IPS DF 6.9 (cell line): ENCODE measurements around the gene ST8SIA6.

ENCODE experiments used
- DNase-seq: peaks from one replicate; pipeline ENCODE4 v3.0.0-alpha.2; 2013; ENCODE audit warnings: low read depth, low spot score
- H3K27ac ChIP-seq: one replicate; pipeline ENCODE4 v1.5.1; 2013; ENCODE audit warnings: low read length, control low read depth
- H3K27me3 ChIP-seq: 2 replicates; pipeline ENCODE4 v1.6.1; 2013; ENCODE audit warnings: mild to moderate bottlenecking, low read length; ENCODE audit not compliant: control insufficient read depth, insufficient read depth
- H3K36me3 ChIP-seq: 2 replicates; pipeline ENCODE4 v1.6.1; 2013; ENCODE audit warnings: low read length; ENCODE audit not compliant: control insufficient read depth, insufficient read depth
- H3K4me1 ChIP-seq: 2 replicates; pipeline ENCODE4 v1.6.1; 2013; ENCODE audit warnings: low read length; ENCODE audit not compliant: control insufficient read depth, insufficient read depth
- H3K4me3 ChIP-seq: 2 replicates; pipeline ENCODE4 v1.5.1; 2013; ENCODE audit warnings: mild to moderate bottlenecking, low read length
- H3K9me3 ChIP-seq: 2 replicates; pipeline ENCODE4 v1.6.1; 2013; ENCODE audit warnings: low read length, inconsistent platforms; ENCODE audit not compliant: control insufficient read depth, insufficient read depth
- WGBS: extraction: QIAGEN DNeasy Blood & Tissue Kit; methylation state at CpG from one replicate; pipeline ENCODE4 v1.1.7; 2013; ENCODE audit warnings: mixed read lengths, missing lambda C conversion rate; ENCODE audit not compliant: insufficient read length, insufficient coverage; 5-methylcytosine and 5-hydroxymethylcytosine counted together

The ST8SIA6 gene

DNA sequence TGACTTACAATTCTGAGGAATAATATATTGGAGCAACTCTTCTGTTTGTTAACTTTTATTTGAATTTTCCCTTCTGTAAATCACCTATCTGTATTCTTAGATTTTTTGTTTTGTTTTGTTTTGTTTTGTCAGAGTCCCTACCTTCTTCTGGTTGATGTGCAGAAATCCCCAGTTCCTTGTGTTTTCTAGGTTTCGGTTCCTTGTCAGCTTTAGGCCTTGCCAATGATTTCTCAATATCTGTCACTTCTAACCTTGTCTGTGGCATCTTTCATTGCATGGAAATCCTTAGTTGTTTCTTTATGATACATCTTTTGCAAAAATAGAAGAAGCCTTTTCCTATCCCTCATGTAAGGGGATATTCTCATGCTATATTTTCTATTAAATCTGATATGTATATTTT lies 21.7 kb upstream of the ST8SIA6 start:
- H3K27me3 ChIP-seq = no peaks in the 10 kb centered on the region
- H3K4me3 ChIP-seq = no peak overlapping the region
- no peak for DNase-seq
- WGBS = no CpG with 5 or more reads among the region's 1 CpG
- 0 out of 2 replicates have a peak, but pooled peaks cover 1% of the 10 kb centered on the region for H3K4me1 ChIP-seq
- H3K27ac ChIP-seq = no peak overlapping the region
- H3K36me3 ChIP-seq = no peaks in the 10 kb centered on the region
- no peaks in the 10 kb centered on the region for H3K9me3 ChIP-seq

DNA sequence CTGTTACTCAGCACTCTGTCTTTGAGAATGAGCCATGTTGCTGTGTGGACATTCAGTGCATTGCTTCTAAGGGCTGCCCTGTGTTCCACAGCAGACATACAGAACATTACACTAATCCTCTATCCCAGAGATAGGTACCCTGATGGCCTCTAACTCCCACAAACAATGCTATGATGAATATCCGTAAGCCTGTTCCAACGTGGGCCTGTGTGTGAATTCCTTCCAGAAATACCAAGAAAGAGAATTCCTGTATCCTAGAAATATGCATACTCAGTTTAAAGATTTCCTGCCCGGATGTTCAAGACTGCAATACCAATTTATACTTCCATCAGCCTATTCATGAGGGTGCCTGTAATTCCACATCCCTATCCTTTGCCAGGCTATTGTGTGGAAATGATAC lies 21.3 kb upstream of the ST8SIA6 start:
- DNase-seq = no peak
- WGBS = no CpG with 5 or more reads among the region's 3 CpGs
- Histone ChIP-seq H3K27me3 (no peaks in the 10 kb centered on the region), H3K27ac (no peak overlapping the region), H3K4me1 (0 out of 2 replicates have a peak, but pooled peaks cover 1% of the 10 kb centered on the region), H3K4me3 (no peak overlapping the region), H3K36me3 (no peaks in the 10 kb centered on the region), H3K9me3 (no peaks in the 10 kb centered on the region)

DNA sequence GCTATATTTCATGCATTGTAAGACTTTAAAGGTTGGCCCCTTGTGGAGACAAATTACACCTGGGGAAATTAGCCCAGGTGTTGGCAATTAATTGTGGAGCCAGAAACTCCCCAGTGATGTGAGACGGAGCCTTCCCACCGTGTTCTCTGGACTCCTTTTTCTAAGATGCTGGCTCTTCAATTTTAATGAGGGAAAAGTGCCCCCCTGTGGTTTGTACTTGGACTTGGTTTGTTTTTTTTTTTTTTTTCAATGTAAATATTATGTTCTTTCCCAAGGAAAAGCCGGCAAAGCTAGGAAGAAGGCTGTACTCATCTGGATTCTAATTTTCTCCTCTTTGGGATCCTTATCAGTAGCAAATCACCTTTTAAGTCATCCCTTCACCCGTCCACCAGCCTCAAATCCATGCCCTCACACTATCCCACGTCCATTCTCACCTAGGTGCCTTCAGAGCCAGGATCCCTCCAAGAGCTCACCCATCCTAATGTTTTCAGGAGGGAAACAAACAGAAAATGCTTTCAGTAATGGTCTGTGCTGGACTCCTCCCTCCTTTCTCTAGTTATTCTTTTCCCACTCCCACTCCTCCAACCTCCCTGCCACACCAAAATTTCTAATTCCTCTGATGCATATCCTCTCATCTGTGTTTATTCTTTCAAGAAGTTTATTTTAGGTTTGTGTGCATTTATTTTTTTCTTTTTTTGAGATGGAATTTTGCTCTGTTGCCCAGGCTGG lies 20.4 kb upstream of the ST8SIA6 start:
- no peaks in the 10 kb centered on the region for H3K27me3 ChIP-seq
- WGBS = no CpG with 5 or more reads among the region's 5 CpGs
- no peaks in the 10 kb centered on the region for H3K36me3 ChIP-seq
- H3K4me1 ChIP-seq = 0 out of 2 replicates have a peak, but pooled peaks cover 1% of the 10 kb centered on the region
- no peak overlapping the region for H3K27ac ChIP-seq
- DNase-seq = no peak
- no peaks in the 10 kb centered on the region for H3K9me3 ChIP-seq
- no peak overlapping the region for H3K4me3 ChIP-seq

DNA sequence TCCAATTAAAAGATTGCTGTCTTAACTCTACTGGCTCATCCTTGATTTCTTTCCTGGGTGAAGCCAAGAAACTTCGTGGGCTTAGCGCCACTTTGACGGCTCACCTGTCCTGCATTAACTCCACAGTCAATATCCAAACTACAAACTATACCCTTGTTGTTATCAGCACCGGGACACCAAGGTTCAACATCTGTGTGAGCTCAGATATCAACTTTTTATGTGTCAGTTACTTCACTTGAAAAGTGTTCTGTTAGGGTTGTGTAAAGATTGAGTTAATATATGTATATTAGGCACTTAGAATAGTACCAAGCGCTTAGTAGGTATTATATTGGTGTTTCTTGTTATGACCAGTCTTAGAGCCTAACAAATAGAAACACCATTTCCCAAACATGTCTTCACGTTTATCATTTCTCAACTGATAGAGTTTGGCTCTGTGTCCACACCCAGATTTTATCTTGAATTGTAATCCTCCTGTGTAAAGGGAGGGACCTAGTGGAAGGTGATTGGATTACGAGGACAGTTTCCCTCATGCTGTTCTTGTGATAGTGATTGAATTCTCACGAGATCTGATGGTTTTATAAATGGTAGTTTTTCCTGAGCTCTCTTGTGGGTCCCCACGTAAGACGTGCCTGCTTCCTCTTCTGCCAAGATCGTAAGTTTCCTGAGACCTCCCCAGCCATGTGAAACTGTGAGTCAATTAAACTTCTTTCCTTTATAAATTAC lies 19.0 kb upstream of the ST8SIA6 start:
- Histone ChIP-seq H3K9me3 (no peaks in the 10 kb centered on the region), H3K36me3 (no peaks in the 10 kb centered on the region)
- WGBS = no CpG with 5 or more reads among the region's 11 CpGs

DNA sequence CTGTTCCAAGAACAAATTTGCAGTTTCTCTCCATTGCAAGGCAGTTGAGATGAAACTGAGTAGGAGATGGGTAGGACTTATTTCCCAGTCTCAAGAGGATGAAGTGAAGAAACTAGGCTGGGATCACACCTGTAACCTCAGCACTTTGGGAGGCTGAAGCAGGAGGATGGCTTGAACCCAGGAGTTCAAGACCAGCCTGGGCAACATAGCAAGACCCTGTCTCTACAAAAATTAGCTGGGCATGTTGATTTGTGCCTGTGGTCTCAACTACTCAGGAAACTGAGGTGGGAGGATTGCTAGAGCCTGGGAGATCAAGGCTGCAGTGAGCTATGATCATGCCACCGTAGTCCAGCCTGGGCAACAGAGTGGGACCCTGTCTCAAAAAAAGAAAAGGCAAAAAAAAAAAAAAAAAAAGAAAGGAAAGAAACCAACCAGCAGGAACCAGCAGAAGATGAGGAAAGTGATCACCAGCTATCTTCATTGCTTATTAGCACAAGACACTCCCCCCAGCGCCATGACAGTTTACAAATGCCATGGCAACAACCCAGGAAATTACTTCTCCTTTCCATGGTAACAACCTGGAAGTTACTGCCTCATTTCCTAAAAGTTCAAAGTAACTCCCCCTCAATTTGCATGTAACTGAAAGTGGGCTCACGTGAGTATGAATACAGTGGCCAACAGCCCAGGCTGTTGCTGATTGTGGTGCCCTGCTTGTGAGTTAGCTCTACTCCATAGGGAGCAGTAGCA lies 18.3 kb upstream of the ST8SIA6 start:
- Histone ChIP-seq H3K27ac (no peak overlapping the region), H3K4me1 (0 out of 2 replicates have a peak, but pooled peaks cover 1% of the 10 kb centered on the region), H3K9me3 (no peaks in the 10 kb centered on the region), H3K4me3 (no peak overlapping the region), H3K36me3 (no peaks in the 10 kb centered on the region), H3K27me3 (no peaks in the 10 kb centered on the region)
- DNase-seq = no peak
- WGBS = no CpG with 5 or more reads among the region's 3 CpGs

More for the DNA sequence above, 19.0 kb upstream of the ST8SIA6 start:
- no peak overlapping the region for H3K27ac ChIP-seq
- H3K4me3 ChIP-seq = no peak overlapping the region
- no peak for DNase-seq
- H3K27me3 ChIP-seq = no peaks in the 10 kb centered on the region
- 0 out of 2 replicates have a peak, but pooled peaks cover 1% of the 10 kb centered on the region for H3K4me1 ChIP-seq

DNA sequence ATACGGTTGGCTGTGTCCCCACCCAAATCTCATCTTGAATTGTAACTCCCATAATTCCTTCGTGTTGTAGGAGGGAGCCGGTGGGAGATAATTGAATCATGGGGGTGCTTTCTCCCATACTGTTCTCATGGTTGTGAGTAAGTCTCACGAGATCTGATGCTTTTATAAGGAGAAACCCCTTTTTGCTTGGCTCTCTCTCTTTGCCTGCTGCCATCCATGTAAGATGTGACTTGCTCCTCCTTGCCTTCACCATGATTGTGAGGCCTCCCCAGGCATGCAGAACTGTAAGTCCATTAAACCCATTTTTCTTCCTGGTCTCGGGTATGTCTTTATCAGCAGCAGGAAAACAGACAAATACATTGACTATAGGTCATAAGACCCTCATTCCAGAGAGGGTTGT lies 15.9 kb upstream of the ST8SIA6 start:
- Histone ChIP-seq H3K36me3 (no peaks in the 10 kb centered on the region), H3K4me3 (no peak overlapping the region), H3K27me3 (no peaks in the 10 kb centered on the region), H3K4me1 (0 out of 2 replicates have a peak, but pooled peaks cover 1% of the 10 kb centered on the region), H3K9me3 (no peaks in the 10 kb centered on the region), H3K27ac (no peak overlapping the region)
- DNase-seq = no peak
- WGBS = no CpG with 5 or more reads among the region's 5 CpGs

DNA sequence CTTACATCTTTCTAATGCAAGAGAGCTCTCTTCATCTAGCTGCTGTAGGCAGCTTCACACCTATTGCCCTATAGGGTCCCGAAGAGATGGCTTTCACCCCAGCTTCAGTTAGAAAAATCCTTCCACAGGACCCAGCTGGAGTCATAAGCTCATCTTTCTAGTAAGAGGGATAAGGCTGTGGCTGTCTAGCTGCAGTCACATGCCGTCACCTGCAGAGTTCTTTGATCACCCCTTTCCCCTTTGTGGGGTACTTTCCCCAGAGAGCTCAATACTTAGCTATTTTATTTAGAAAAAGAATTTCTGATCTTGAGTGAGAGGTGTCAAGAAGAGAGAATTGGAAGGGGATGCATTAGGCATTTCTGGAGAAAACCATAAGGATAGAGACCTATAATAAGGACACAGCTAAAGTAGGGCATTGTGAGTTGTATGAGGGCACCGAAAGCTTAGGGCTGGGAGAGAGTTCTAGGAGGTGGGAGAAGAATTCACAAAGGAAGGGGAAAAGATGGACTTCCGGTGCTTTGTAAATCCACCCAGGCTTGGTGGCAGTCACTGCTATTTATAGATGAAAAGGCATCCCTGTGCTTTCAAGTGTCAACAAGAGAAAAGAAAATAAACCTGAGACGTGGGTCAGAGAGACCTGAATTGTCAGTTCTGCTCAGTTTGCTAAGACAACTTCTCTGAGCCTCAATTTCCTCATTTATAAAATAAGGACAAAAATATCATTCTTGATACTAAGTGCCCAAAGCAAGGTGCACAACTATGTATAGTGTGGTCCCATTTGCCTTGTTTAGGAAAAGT lies 11.1 kb upstream of the ST8SIA6 start:
- Histone ChIP-seq H3K9me3 (no peaks in the 10 kb centered on the region), H3K4me3 (no peak overlapping the region), H3K36me3 (no peaks in the 10 kb centered on the region), H3K27me3 (no peaks in the 10 kb centered on the region), H3K4me1 (no peaks in the 10 kb centered on the region), H3K27ac (no peak overlapping the region)
- DNase-seq = no peak
- WGBS = no CpG with 5 or more reads among the region's 5 CpGs

DNA sequence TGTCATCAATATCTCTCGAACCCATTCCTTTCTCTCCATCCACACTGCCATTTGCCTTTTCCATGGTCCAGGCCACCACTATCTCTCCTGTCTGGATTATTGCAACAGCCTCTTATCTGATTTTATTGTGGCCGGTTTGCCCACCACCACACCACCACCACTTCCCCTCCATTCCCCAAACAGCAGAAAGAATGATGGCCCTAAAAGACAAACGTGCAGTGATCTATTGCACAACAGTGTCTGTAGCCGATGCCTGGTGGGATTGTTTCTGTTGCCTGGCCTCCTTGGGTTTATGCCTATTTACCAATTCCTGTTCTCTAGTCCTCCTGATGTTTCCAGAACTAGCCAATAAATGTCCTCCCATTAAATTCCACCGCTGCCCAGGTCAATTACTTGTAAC lies 10.2 kb upstream of the ST8SIA6 start:
- H3K27me3 ChIP-seq = no peaks in the 10 kb centered on the region
- no peaks in the 10 kb centered on the region for H3K4me1 ChIP-seq
- H3K36me3 ChIP-seq = no peaks in the 10 kb centered on the region
- no peaks in the 10 kb centered on the region for H3K9me3 ChIP-seq
- 100% methylated on average over 1 of the region's 5 CpGs for WGBS
- H3K4me3 ChIP-seq = no peak overlapping the region
- no peak overlapping the region for H3K27ac ChIP-seq
- DNase-seq = no peak

DNA sequence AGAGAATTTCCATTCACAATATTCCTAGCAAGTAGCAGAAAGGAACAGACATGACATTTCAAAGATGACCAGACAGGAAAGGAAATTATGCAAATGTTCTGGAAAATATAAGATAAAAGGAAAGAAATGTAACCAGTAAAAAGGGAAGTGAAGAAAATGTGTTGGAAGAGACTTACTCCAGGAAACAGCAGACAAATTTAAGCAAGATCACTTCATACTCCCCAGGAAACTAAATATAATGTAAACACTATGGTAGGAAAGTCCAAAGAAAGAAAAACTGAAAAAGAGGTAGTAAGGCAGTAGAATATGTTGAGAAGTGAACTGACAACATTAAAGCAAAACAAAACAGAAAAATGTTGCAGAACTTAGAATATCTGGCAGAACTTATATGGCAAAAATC lies 6.4 kb upstream of the ST8SIA6 start:
- DNase-seq = no peak
- Histone ChIP-seq H3K9me3 (no peaks in the 10 kb centered on the region), H3K27me3 (no peaks in the 10 kb centered on the region; the same call in 1 of the 2 replicates), H3K36me3 (no peaks in the 10 kb centered on the region), H3K27ac (no peak overlapping the region), H3K4me3 (no peak overlapping the region), H3K4me1 (no peaks in the 10 kb centered on the region)

DNA sequence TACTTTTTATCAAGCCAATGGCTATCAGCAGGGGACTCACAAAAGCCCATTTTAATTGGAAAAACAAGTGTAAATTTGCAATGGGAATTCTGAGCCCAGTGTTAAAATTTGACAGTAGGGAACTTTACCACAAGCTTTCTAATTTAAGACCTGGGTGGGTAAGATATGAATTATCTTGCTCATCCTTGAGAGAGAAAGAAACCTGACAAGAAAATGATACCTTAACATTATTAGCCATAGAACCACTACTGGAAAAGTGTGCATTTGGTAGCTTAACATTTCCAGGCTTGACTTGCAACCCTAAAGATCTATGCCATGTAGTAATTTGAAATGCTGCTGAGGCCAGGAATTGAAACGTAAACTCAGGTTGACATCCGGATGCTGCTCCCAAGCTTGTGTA lies 2.7 kb upstream of the ST8SIA6 start:
- no peak for DNase-seq
- H3K27ac ChIP-seq = no peak overlapping the region
- no peaks in the 10 kb centered on the region for H3K4me1 ChIP-seq
- H3K4me3 ChIP-seq = no peak overlapping the region
- H3K9me3 ChIP-seq = peaks cover 2% of the 10 kb centered on the region
- WGBS = no CpG with 5 or more reads among the region's 2 CpGs
- no peaks in the 10 kb centered on the region for H3K36me3 ChIP-seq
- H3K27me3 ChIP-seq = peaks cover 11% of the 10 kb centered on the region; the same call in 1 of the 2 replicates
